NCI-H1930 (cell line): Measurements from ENCODE around the gene CMTM4.

Experiments used
- DNase-seq, 2 experiments: peaks; one replicate each; lab custom pipeline; 2025; lab: John Stamatoyannopoulos, UW

Gene CMTM4

DNA sequence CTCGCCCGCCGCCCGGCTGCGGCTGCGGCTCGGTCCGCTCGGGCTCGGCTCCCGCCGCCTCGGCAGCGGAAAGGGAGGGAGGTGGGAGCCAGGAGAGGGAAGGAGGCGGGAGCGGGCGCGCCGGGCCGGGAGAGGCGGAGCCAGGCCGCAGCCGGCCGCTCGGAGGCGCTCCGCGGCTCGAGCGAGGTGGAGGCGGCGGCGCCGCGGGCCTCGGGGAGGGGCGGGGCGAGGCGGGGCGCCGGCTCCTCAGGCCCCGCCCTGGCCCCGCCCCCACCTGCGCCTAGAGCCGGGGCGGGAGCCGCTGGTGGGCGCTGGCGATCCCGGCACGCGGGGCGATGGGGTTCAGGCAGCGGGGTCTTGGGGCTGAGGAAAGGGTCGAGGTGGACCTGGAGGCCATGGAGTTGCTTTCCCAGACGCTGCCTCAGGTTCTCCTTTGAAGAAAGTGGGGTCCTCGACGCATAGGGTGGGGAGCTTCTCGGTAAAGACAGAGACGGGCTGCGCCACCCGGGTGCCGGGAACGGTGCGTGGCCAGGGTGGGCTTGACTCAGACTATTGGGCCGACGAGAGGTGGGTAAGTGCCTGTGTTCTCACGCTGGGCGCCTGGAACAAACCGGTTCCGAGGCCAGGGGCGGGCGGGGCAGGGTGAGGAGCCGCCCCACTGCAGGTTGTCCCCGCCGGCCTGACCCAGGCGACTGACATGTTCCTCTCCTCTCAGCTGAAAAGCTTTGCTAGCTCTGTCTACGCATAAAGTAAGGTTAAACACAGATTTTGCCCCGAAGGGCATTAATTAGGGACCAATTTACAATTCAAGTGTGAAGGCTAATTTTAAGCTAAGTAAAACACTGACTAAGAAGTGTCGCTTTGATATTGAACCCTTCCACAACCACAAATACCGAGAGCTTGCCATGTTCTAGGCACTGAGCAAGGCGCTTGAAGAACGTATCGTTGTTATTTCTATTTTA lies at the start of gene CMTM4:
TSS of gene CMTM4 (minus strand) at position 75 of the 962 bp plus-strand sequence. CDS start 218 bp downstream, outside the sequence.
- DNase-seq, result peak; percentile 30 to 79

DNA sequence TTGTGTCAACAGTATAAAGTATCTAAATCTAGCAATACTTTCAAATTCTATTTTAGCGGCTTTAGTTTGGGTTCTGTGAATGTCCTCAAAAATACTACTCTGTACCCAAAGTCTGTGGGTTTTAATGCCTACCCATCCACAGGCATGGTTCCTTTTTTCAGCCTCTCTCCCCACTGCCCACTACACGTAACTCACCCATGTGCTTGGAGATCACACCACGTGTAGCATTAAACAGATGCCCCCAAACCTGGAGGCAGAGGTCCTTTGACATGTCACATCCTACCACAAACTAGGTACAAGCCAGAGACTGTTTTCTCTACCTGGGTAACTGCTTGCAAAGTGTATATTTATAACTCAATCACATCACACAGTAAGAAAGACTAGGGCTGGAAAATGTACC lies 49.5 kb upstream of the CMTM4 start:
- DNase-seq, result no peak

- DNase-seq, result no peak
Measured at GRCh38 chr16:66741950-66742808, 45.6 kb upstream of the CMTM4 start.

- DNase-seq, result no peak
Measured at GRCh38 chr16:66741169-66741900, 44.8 kb upstream of the CMTM4 start.

DNA sequence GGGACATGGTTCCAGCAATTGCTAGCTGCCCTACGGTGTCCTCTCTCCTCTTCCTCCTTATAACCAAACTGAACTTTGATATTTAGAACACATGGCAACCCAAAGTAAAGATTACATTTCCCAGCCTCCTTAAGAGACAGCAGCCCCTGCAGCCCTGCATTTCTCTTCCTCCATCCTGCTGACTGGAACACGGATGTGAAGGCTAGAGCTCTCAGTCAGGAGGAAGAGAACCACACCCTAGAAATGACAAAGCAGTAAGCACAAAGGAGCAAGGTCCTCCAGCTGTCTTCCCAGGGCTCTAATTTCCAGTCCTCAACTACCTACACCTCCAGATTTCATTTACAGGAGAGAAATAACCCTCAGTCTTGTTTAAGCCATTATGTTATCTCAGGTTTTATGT lies 44.0 kb upstream of the CMTM4 start:
- DNase-seq, result no peak

DNA sequence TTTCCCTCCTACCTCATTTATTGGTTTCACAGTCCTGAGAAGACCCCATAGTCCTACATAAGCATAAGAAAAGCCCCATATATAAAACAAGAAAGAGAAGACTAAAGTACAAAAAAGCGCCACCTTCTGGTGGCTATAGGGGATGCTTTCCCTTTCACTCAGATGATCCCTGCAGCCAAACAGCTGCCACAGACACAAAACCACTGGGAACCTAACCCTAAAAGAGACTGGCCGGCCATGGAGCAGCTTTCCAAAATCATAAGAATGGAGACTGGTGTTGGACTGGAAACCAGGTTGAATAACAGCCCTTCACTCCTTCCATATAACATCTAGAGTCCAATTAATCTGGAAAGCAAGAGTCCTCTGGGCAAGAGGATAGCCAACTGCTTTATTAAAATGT lies 43.5 kb upstream of the CMTM4 start:
- peak in 1 of 2 experiments; percentile 14 for DNase-seq

DNA sequence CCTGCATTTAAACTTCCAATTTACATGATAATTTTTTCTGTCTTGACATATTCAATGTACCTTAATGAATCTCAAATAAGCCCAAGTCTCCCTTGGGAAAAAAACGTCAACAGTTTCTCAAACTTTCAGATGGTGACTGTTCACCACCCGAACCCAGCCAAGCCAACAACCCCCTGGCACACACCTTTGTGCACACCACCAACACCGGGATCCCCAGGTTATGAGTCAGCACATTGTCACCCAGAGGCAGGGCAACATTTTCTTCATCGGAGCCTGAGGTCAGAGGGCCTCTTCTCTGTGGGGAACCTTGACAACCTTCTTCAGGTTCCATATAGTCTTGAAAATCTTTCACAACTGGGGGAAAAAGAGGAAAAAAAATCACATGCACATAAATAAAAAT lies 39.3 kb upstream of the CMTM4 start:
- DNase-seq, result no peak

DNA sequence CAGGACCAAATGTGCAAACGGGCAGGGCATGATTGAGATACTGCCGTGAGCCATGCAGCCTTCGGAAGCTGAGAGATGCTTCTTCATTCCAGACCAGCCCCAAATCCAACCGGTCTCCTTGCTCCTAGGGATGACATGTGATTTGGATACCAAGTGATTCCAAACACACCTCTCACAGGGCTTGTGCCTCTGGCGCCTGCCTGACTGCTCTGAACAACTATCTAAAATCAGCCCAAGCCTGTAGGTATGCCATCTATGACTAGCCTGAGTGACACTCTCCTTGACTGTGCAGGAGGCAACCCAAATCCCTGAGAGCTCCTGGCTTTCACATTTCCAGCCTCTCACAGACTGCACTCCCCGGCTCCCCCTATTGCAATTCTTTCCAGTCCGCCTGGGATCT lies 34.6 kb upstream of the CMTM4 start:
- no peak for DNase-seq

DNA sequence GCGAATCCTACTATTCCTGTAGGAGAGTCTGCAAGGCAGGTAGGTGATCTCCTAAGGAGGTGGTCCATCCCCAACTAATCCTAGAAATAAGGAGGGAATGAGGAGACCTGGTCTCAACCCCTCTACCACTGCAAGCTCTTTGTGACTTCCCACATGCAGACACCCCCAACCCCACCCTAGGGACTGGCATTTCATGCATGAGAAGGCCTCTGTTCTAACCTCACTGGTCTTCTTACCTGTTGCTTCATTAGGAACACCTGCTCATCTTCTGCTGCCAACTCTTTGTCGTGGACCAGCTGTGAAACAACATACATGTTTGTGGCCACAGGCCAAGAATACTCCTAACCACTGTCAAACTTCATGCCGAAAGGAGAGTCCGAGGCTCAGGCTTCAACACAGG lies 32.3 kb upstream of the CMTM4 start:
- DNase-seq, result no peak

DNA sequence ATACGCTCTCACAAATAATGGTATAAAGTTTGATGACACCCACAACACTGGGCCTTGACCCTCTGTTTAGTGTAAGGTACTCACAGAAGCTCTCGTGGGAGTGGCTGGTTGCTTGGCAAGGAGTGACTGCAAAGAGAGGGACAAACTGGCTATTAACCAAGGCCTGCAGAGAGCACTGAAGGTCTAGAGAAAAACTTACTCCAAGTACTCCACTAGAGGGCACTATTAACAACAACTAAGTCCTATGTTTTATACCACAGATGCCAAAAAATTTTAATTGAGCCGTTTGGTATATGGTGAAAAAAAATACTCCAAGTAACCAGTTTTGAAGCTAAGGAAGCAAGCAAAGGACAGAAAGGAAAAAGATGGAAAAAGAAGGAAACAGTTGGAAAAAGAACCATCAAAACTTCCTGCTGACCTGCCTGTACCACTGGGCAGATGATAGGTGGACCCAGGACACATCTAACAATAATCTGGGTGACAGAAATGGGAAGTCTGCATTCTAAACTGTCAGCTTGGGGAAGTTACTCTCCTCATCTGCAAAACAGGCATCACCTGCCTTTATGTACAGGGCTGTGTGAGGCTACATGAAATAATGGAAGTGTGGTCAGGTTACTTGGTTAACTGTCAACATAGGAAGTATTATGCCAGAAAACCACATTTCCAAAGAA lies 31.7 kb upstream of the CMTM4 start:
- DNase-seq, result no peak

- DNase-seq, result no peak
Measured at GRCh38 chr16:66720766-66721165, 24.2 kb upstream of the CMTM4 start.

DNA sequence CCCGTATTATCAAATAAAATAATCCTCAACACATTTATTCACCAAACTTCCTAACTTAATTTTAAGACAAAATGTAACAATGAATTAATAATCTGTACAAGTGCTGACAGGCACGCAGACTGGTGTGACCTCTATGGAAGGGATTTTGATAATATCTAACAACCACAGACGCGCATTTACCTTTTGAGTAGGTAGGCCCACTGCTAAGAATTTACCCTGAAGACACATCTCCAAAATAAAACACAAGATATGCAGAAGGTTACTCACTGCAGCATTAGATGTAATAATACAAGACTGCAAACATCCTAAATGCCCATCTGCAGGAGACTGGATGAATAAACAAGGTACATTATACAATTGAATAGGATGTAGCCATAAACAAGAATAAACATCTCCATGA lies 22.7 kb upstream of the CMTM4 start:
- no peak for DNase-seq

DNA sequence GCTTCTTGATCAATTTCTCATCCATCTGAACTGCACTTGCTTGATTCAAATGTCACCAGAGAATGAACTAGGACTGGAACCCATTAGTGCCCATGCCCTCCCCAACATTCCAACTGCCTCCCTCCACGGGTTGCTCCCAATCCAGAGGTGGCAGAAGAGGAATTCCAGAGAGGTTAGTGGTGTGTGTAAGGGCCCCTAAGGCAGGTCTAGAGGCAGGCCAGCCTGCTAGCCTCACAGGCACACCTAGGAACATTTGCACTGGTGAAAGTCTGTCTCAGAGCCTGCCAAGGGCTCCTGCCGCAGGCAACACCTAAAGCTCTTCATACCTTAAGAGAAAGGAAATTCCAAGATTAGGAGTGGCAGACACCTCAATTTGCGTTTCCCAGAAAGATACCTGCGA lies 21.2 kb upstream of the CMTM4 start:
- DNase-seq, result no peak

GRCh38 chr16:66717112-66717675 lies 20.7 kb upstream of the CMTM4 start:
- no peak for DNase-seq

DNA sequence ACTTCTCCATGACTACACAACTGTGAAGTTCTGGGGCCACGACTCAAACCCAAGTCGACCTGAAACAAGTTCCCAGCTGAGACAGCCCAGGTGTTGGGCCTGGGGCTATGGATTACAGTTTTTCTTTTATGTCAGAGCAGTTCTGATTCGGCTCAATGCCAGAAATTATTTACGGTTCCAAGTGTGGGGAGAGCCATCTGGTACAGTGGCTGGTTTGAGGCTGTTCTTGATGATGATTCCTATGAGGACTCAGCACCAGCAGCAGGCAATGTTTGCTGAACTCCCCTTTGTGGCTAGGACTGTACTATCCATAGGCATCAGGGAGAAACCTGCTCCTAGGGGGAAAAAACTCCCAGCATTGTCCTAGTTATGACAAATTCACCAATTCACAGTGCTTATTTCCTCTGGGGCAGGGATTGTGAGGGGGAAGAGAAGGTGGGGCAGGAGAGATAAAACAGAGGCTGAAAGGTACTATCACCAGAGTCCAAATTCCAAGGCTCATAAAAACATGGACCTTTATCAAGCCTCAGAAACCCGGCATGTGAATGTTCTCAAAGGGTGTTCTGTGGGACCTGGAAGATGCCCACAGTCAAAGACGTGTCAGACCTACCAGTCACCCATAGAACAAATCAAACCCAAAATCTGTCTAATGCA lies 18.2 kb upstream of the CMTM4 start:
- no peak for DNase-seq

DNA sequence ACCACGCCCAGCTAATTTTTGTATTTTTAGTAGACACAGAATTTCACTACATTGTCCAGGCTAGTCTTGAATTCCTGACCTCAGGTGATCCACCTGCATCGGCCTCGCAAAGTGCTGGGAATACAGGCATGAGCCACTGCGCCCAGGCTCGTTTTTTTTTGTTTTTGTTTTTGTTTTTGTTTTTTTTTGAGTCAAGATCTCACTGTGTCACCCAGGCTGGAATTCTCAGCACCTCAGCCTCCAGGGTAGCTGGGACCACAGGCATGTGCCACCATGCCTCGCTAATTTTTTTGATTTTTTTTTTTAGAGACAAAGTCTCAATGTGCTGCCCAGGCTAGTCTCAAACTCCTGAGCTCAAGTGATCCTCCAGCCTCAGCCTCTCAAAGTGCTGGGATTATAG lies 17.5 kb upstream of the CMTM4 start:
- no peak for DNase-seq

DNA sequence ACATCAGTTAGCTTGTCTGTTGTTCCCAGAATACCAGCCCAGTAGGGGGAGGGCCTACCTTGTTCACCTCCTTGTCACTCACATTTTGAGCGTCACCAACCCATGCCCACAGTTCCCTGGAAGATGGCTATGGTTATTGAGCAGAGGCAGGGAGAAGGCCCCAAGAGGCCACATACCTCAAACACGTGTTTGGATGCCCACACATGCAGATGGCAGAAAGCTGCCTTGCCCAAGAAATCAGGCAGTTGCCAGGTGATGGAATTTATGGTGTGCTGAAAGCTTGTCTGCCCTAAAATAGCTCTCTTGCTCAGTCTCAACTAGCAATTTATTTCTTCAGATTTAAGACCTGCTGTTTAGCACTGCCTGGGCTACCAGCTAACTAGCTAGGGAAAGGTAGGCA lies 16.5 kb upstream of the CMTM4 start:
- DNase-seq, result no peak

DNA sequence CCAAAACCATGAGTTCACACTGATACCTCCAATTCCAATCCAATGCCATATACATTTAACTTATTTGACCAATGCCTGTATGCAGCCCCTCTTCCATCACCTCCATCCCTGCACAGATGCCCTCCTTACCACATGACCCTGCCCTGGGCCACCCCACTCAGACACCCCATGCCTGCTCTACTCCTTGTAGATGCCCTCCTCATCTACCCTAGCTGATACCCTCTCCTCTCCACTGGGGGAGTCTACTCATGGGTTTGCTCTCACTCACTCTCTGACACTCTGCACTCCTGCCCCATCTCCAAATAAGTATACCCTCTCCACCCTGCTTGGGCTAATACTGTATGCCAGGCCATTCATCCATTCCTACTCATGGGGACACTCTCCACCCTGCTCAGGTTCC lies 16.0 kb upstream of the CMTM4 start:
- no peak for DNase-seq

DNA sequence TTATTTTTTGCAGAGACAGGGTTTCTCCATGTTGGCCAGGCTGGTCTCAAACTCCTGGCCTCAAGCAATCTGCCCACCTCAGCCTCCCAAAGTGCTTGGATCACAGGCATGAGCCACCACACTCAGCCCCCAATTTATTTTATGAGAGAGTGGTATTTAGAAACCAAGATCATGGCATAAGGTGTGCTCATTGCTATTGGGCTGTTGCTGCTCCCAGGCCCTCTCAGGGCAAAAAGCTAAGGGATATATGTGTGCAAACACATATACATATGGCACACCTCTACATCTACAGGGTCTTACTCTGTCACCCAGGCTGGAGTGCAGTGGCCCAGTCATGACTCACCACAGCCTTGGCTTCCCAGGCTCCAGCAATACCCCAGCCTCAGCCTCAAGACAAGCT lies 15.0 kb upstream of the CMTM4 start:
- DNase-seq, result no peak

DNA sequence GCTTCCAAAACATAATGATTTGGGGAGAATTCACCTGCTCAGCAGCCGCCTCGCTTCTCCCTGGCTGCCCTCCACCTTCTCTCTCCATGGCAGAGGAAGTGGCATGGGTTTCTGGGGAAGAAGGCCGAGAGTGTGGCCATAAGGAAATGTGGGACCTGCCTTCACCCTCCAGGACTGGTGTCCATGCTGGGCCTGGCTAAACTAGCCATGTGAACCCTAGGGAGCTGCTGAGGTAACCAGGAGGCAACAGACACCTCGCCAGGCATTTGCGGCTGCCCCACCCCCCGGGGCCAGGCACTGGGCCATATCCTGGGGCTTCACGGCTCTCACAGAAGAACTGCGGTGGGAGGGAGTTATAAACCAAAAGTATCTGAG lies 9.9 kb upstream of the CMTM4 start:
- no peak for DNase-seq
